Natural killer cell (primary cell): Measurements from ENCODE around the gene ZSCAN26. TPM values are rescaled to one million over a fixed set of nuclear protein-coding genes. Genes with fewer than 3 reads are reported as not detected.
A peak's percentile ranks its signal among the peaks of the same experiment; 100 is the strongest.

Experiments
- ATAC-seq, 3 donors: fragments of 150-1000 bp in 2 of 3; fragments of 200-7000 bp in 1 of 3; cut with Tn5 transposase; 1 replicate in 1 of 3; 2 replicates in 2 of 3; pipeline ENCODE4 v1.10.0; 2021; ENCODE audit warnings: mild to moderate bottlenecking in 2 of 3, moderate library complexity in 2 of 3
- DNase-seq, 2 donors: peaks; one replicate each; pipeline versions ENCODE4 v3.0.0 to v3.0.0-alpha.2; 2013 to 2021; ENCODE audit warnings: mixed read lengths in 1 of 2
- H3K27ac ChIP-seq: one replicate; pipeline ENCODE4 v1.5.1; 2013; ENCODE audit warnings: mild to moderate bottlenecking, low read length
- H3K27me3 ChIP-seq: one replicate; pipeline ENCODE4 v1.6.1; 2013; ENCODE audit warnings: low read length; ENCODE audit not compliant: control insufficient read depth, insufficient read depth
- H3K36me3 ChIP-seq: one replicate; pipeline ENCODE4 v1.6.1; 2013; ENCODE audit warnings: low read length; ENCODE audit not compliant: control insufficient read depth, insufficient read depth
- H3K4me1 ChIP-seq: one replicate; pipeline ENCODE4 v1.6.1; 2013; ENCODE audit warnings: low read length; ENCODE audit not compliant: control insufficient read depth, insufficient read depth
- H3K4me3 ChIP-seq: one replicate; pipeline ENCODE4 v1.5.1; 2013; ENCODE audit warnings: low read length
- H3K9me3 ChIP-seq: one replicate; pipeline ENCODE4 v1.6.1; 2013; ENCODE audit warnings: low read length; ENCODE audit not compliant: control insufficient read depth, insufficient read depth
- H3K27ac Mint-ChIP-seq, 2 donors: one replicate each; pipeline ENCODE4 v1.8.0; 2022; ENCODE audit warnings: mild to moderate bottlenecking in 2 of 2, mixed read lengths in 2 of 2, moderate library complexity in 1 of 2
- H3K27me3 Mint-ChIP-seq, 2 donors: one replicate each; pipeline ENCODE4 v1.8.0; 2022; ENCODE audit warnings: low read depth in 2 of 2, mixed read lengths in 2 of 2
- H3K36me3 Mint-ChIP-seq: one replicate; pipeline ENCODE4 v1.8.0; 2022; ENCODE audit warnings: mixed read lengths
- H3K4me1 Mint-ChIP-seq, 2 donors: one replicate each; pipeline ENCODE4 v1.8.0; 2022; ENCODE audit warnings: mixed read lengths in 2 of 2
- H3K4me3 Mint-ChIP-seq: one replicate; pipeline ENCODE4 v1.8.0; 2022; ENCODE audit warnings: mild to moderate bottlenecking, moderate library complexity, mixed read lengths
- H3K9me3 Mint-ChIP-seq, 2 donors: one replicate each; pipeline ENCODE4 v1.8.0; 2022; ENCODE audit warnings: mixed read lengths in 2 of 2
- CTCF ChIP-seq: fragments of 200-600 bp; IDR thresholded peaks from one replicate; pipeline ENCODE4 v1.8.0; 2022; ENCODE audit warnings: antibody characterized with exemption
- WGBS: methylation state at CpG from one replicate; pipeline ENCODE4 v1.1.7; 2013; ENCODE audit warnings: missing lambda C conversion rate; ENCODE audit not compliant: insufficient coverage; 5-methylcytosine and 5-hydroxymethylcytosine counted together
- intact Hi-C: fragments of 100-400 bp; cut with micrococcal nuclease; formaldehyde crosslinking; loops from one replicate; pipeline ENCODE4 v1.14.2; 2022
- total RNA-seq, 4 donors: library from RNA; stranded (reverse); fragments of 120-200 nt in 1 of 4; gene quantifications; one replicate each; pipeline versions ENCODE4 v1.2.3 to v1.2.4, GENCODE V29; 2013 to 2022

ZSCAN26 gene
- total RNA-seq, 3 donors from 2014 or later (not counting 1 experiment from before 2014, with no cell fraction given), result 13.7 to 24.4 (median 15.4) TPM

GRCh38 chr6:28254121-28254519, 12.8 kb upstream of the ZSCAN26 start:
- H3K9me3 Mint-ChIP-seq, result peaks cover 3 to 7% of the 10 kb centered on the region in 2 donors
- H3K27ac Mint-ChIP-seq, result no peak overlapping the region
- Histone ChIP-seq H3K27ac (no peak overlapping the region), H3K4me3 (no peak overlapping the region), H3K27me3 (peaks cover 3% of the 10 kb centered on the region), H3K4me1 (peaks cover 14% of the 10 kb centered on the region), H3K36me3 (peaks cover 2% of the 10 kb centered on the region), H3K9me3 (no peaks in the 10 kb centered on the region)
- no peak for ATAC-seq
- 93% methylated on average over 1 of the region's 1 CpG for WGBS
- no peak overlapping the region for H3K4me3 Mint-ChIP-seq
- no peaks in the 10 kb centered on the region for H3K36me3 Mint-ChIP-seq
- TF ChIP-seq CTCF, result no peak
- H3K4me1 Mint-ChIP-seq, result peaks cover 30 to 32% of the 10 kb centered on the region in 2 donors
- H3K27me3 Mint-ChIP-seq, result peaks cover 10 to 20% of the 10 kb centered on the region in 2 donors
- no peak for DNase-seq
- intact Hi-C loops, result loop anchor here (5.0 kb wide), 3 partner anchors 83 to 132 kb away; partner anchors contain the start of genes ZKSCAN8, ZSCAN16 and ZSCAN31

- H3K4me1 ChIP-seq, result peaks cover 15% of the 10 kb centered on the region
- no peak for TF ChIP-seq CTCF
- WGBS, result no CpG with 5 or more reads among the region's 1 CpG
- Mint-ChIP-seq H3K4me3 (no peak overlapping the region), H3K27me3 (peaks cover 20 to 46% of the 10 kb centered on the region in 2 donors), H3K27ac (no peak overlapping the region), H3K36me3 (peaks cover 17% of the 10 kb centered on the region), H3K9me3 (peaks cover 3 to 10% of the 10 kb centered on the region in 2 donors), H3K4me1 (peaks cover 17% of the 10 kb centered on the region in 2 donors)
- intact Hi-C loops, result no loop called here
- H3K4me3 ChIP-seq, result no peak overlapping the region
- DNase-seq (no peak), ATAC-seq (no peak)
- peaks cover 3% of the 10 kb centered on the region for H3K27me3 ChIP-seq
- H3K9me3 ChIP-seq, result no peaks in the 10 kb centered on the region
- no peaks in the 10 kb centered on the region for H3K36me3 ChIP-seq
- no peak overlapping the region for H3K27ac ChIP-seq
These were observed 9.9 kb upstream of the ZSCAN26 start for GRCh38 chr6:28257042-28257441.

- H3K4me1 Mint-ChIP-seq, result peaks cover 6 to 9% of the 10 kb centered on the region in 2 donors
- peaks cover 17% of the 10 kb centered on the region for H3K36me3 Mint-ChIP-seq
- H3K4me3 Mint-ChIP-seq, result peak within 1 kb of the TSS; percentile 81
- H3K27ac Mint-ChIP-seq, result peak within 1 kb of the TSS; percentile 34 to 77
- Histone ChIP-seq H3K9me3 (no peaks in the 10 kb centered on the region), H3K27me3 (peaks cover 3% of the 10 kb centered on the region), H3K27ac (no peak within 1 kb of the TSS), H3K36me3 (no peaks in the 10 kb centered on the region), H3K4me1 (peaks cover 7% of the 10 kb centered on the region), H3K4me3 (peak within 1 kb of the TSS; percentile 23)
- peak; percentile 60 to 63 for DNase-seq
- ATAC-seq, result peak; percentile 70 to 94 (median 88)
- intact Hi-C loops, result no loop called here
- no peak for TF ChIP-seq CTCF
- peaks cover 21 to 65% of the 10 kb centered on the region in 2 donors for H3K27me3 Mint-ChIP-seq
- peaks cover 0 to 10% of the 10 kb centered on the region in 2 donors for H3K9me3 Mint-ChIP-seq
- WGBS, result 59% methylated on average over 58 of the region's 58 CpGs
These were observed 7.8 kb upstream of the ZSCAN26 start, which contains the start of gene NKAPL for GRCh38 chr6:28258877-28259777. TSS of gene NKAPL (plus strand) at chr6:28259297. CDS start at chr6:28259372, 75 bp downstream.
